Body of pancreas (tissue), 4 donors: ENCODE results near the gene PMM2.
"Not testable (repeated sequence)": the region's sequence is repeated elsewhere in the genome, so short reads cannot be mapped to it uniquely, and the experiment has no call there.

Experiments
- CTCF ChIP-seq, 7 experiments: fragments of 450-650 bp in 4 of 7; fragments of 200-600 bp in 3 of 7; sonication (generic) in 3 of 7; IDR thresholded peaks; one replicate each; pipeline ENCODE4 v1.5.1; 2016 to 2019; ENCODE audit warnings: antibody characterized with exemption in 7 of 7
- POLR2A ChIP-seq, 3 donors: fragments of 450-650 bp; IDR thresholded peaks; one replicate each; pipeline ENCODE4 v1.6.1; 2016; ENCODE audit warnings: antibody characterized with exemption in 3 of 3, mild to moderate bottlenecking in 2 of 3

- TF ChIP-seq POLR2A, CTCF (IDR thresholded peaks at IDR 0.05): not testable (repeated sequence)
Measured at GRCh38 chr16:8786316-8786715, 11.3 kb upstream of the PMM2 start.
